HG03439 (cell line): ENCODE results near the gene RSRC1.
"Not testable (repeated sequence)": the region's sequence is repeated elsewhere in the genome, so short reads cannot be mapped to it uniquely, and the experiment has no call there.

Source experiments
- ATAC-seq: cut with Tn5 transposase; IDR thresholded peaks from one replicate; pipeline ENCODE4 v1.9.1; 2021; ENCODE audit warnings: mild to moderate bottlenecking, moderate library complexity; ENCODE audit not compliant: unreplicated experiment

The RSRC1 gene

GRCh38 chr3:158312560-158313141, 202.8 kb downstream of the RSRC1 start:
- no peak for ATAC-seq

- peak; percentile 41 for ATAC-seq
These were observed 203.5 kb downstream of the RSRC1 start for GRCh38 chr3:158313338-158313927.

GRCh38 chr3:158314426-158315357, 204.8 kb downstream of the RSRC1 start:
- ATAC-seq = peak; percentile 76

- ATAC-seq = not testable (repeated sequence)
These were observed 220.0 kb downstream of the RSRC1 start for GRCh38 chr3:158329696-158330441.

GRCh38 chr3:158330870-158331269, 221.0 kb downstream of the RSRC1 start:
- ATAC-seq = no peak

- no peak for ATAC-seq
These were observed 223.8 kb downstream of the RSRC1 start for GRCh38 chr3:158333736-158334135.

DNA sequence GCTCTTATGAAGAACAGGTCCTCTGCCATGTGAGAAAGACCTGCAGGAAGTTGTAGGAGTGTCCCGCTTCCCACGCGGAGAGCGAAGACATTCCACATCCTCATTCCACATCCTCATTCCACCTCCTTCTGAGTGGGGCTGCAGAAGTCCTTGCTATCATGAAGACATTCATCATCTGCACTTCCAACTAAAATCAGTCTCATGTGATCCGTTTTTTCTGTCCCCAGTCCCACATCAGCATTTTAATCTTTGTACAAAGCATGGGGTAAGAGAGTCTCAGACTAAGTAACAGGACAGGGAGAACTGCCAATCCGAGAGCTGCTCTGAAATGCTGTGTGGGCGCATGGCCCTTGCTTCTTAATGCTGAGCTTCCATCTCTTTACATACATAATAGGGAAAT, 227.2 kb downstream of the RSRC1 start:
- ATAC-seq = no peak

DNA sequence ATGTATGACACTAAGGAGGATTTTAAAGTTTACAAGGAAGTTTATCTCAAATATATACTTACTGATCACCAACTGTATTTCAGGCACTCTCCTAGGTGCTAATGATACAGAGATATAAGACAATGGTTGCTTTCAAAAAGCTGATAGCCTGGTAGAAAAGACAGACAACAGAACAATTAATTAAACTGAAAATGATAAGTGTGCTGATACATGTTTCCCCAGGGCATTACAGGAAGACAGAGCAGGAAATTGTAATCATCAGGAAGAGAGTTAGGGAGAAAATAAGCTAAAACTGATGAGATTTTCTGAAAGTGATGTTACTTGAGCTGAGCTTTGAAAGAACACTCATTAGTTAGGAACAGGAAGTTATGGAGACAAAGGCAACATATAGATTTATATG, 229.7 kb downstream of the RSRC1 start:
- no peak for ATAC-seq

GRCh38 chr3:158340951-158341350, 231.1 kb downstream of the RSRC1 start:
- not testable (repeated sequence) for ATAC-seq

- ATAC-seq = no peak
These were observed 238.1 kb downstream of the RSRC1 start for GRCh38 chr3:158347966-158348365.

DNA sequence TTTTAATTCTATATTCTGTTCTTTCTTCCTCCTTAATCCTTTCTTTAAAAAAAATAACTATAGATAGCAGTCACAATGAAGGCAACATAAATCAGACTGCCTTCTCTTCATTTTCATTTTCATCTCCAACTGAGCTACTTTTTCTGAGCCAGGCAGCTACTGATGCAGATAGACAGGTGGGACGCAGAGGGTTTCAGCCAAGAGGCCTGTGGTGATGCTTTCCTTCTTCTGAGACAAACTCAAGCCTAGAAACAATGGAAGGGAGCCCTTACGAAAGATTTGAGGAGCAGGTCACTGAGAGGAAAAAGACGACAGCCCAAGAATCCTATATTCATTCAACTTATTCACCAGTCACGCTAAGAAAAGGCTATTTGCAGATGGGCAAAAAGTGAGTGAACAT, 241.1 kb downstream of the RSRC1 start:
- ATAC-seq = no peak

DNA sequence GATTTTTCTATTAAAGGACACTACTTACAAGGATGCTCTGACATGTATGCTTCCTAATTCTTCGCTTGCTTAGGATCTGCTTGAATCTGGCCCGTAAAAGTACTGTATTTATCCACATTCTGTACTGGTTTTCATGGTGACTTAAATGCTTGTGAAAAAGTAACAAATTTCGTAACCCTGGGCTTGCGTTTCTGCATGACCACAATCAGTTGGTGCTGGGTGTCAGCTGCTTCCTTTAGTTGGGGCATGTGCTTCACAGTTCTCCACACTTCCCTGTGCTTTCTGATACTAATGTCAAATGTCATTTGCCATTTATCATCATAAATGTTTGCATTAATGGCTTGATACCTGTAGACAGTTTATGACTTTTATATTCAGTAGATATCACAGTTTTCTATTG, 242.7 kb downstream of the RSRC1 start:
- no peak for ATAC-seq

DNA sequence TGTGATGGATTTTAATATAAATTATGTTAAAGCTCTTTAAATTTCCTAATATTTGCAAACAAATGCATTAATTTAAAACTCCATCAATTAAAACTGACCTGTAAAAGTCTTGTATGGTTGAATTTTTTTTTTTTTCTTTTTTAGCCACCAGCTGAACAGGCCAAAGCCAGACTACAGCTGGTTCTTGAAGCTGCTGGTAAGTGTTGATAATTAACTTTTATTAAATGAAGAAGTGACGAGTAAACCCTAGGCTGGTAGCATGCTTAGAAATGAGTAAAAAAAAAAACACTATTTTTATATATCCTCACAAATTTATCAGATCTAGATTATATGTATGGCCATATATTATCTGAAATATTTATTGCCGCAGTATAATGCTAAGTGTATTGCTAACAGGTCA, 244.8 kb downstream of the RSRC1 start:
- no peak for ATAC-seq

- peak; percentile 99 for ATAC-seq
These were observed 246.0 kb downstream of the RSRC1 start for GRCh38 chr3:158355623-158356588.

GRCh38 chr3:158359339-158359738, 249.4 kb downstream of the RSRC1 start:
- ATAC-seq = no peak

- no peak for ATAC-seq
These were observed 251.0 kb downstream of the RSRC1 start for GRCh38 chr3:158360756-158361448.

DNA sequence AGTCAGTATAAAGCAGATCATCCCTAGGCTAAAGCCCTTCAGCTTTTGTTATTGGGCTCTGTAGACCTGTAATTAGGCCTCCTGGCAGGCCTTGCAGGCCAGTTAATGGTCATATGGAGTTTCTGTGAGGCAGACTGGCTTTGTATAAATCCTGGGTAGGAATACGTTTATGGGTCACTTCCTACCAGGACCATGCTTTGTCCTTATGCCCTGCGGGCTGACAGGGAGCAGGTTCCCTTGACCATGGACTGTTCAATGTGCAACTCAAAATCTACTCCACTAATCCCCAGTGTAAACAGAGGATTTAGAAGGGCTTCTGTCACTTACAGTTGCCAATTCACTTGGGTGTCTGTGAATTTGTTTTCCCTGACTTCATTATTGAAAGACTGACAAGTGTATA, 258.4 kb downstream of the RSRC1 start:
- no peak for ATAC-seq

DNA sequence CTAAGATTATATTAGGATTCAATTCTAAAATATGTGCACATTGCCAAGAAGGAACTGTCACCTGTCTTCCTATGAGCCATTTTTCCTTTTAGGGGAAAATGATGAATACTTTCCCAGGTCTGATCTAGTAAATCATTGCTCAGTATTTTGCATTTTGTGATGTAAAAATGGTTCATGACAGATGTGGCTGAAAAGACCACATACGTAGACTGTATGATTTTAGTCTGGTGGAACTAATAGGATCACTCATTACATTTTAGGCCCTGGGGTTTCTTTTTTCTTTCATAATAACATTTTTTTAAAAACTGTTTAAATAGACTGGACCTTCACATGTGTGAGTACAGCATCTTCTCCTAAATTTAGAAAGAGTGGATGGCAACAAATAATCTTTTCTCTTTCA, 259.4 kb downstream of the RSRC1 start:
- no peak for ATAC-seq

DNA sequence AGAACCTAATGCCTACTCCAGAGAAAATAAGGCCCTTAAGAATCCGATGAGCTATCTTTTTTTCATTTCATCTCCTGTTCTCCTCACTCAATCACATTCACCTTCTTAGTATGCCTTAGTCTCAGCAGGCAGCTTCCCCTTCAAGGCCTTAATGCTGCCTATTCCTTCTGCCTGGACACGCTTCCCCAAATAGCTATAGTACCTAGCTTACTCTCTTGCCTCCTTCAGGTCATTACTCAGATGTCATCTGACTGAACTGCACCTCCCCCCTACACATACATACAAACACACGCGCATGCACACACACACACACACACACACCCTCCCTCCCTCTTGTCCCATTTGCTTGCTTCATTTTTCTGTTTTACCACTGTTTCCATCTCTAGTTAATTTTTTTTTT, 269.6 kb downstream of the RSRC1 start:
- no peak for ATAC-seq
